ENCODE data around the gene PRKN. TPM values are rescaled to one million over a fixed set of nuclear protein-coding genes. Genes with fewer than 3 reads are reported as not detected.

Gene PRKN
- polyA plus RNA-seq, 3 donors: 8.1 to 15.1 (median 11.4) TPM

- no peak for DNase-seq (ENCODE audit: extremely low read depth in 1 of 11, low read depth in 9 of 11, low spot score in 4 of 11)
Measured at GRCh38 chr6:162631546-162631945, 96.0 kb downstream of the PRKN start.

GRCh38 chr6:162630069-162630468 lies 97.5 kb downstream of the PRKN start:
- no peak for DNase-seq (ENCODE audit: extremely low read depth in 1 of 11, low read depth in 9 of 11, low spot score in 4 of 11)

- no peak for DNase-seq (ENCODE audit: extremely low read depth in 1 of 11, low read depth in 9 of 11, low spot score in 4 of 11)
Measured at GRCh38 chr6:162627825-162628224, 99.7 kb downstream of the PRKN start.

- DNase-seq (ENCODE audit: extremely low read depth in 1 of 11, low read depth in 9 of 11, low spot score in 4 of 11): no peak
Measured at GRCh38 chr6:162627362-162627761, 100.2 kb downstream of the PRKN start.

- no peak for DNase-seq (ENCODE audit: extremely low read depth in 1 of 11, low read depth in 9 of 11, low spot score in 4 of 11)
Measured at GRCh38 chr6:162626869-162627268, 100.7 kb downstream of the PRKN start.

GRCh38 chr6:162625846-162626540 lies 101.6 kb downstream of the PRKN start:
- no peak for DNase-seq (ENCODE audit: extremely low read depth in 1 of 11, low read depth in 9 of 11, low spot score in 4 of 11)

- no peak for DNase-seq (ENCODE audit: extremely low read depth in 1 of 11, low read depth in 9 of 11, low spot score in 4 of 11)
Measured at GRCh38 chr6:162622572-162622971, 105.0 kb downstream of the PRKN start.

GRCh38 chr6:162621246-162621645 lies 106.3 kb downstream of the PRKN start:
- DNase-seq (ENCODE audit: extremely low read depth in 1 of 11, low read depth in 9 of 11, low spot score in 4 of 11): peak in 1 of 11 donors; percentile 9

GRCh38 chr6:162620073-162620472 lies 107.5 kb downstream of the PRKN start:
- no peak for DNase-seq (ENCODE audit: extremely low read depth in 1 of 11, low read depth in 9 of 11, low spot score in 4 of 11)

GRCh38 chr6:162618448-162619002 lies 109.0 kb downstream of the PRKN start:
- peak in 3 of 11 donors; percentile 12 to 37 (median 17) for DNase-seq (ENCODE audit: extremely low read depth in 1 of 11, low read depth in 9 of 11, low spot score in 4 of 11)

GRCh38 chr6:162615016-162615705 lies 112.4 kb downstream of the PRKN start:
- DNase-seq (ENCODE audit: extremely low read depth in 1 of 11, low read depth in 9 of 11, low spot score in 4 of 11): no peak

GRCh38 chr6:162613310-162613709 lies 114.3 kb downstream of the PRKN start:
- DNase-seq (ENCODE audit: extremely low read depth in 1 of 11, low read depth in 9 of 11, low spot score in 4 of 11): no peak

GRCh38 chr6:162612613-162613012 lies 115.0 kb downstream of the PRKN start:
- DNase-seq (ENCODE audit: extremely low read depth in 1 of 11, low read depth in 9 of 11, low spot score in 4 of 11): no peak

GRCh38 chr6:162610351-162610750 lies 117.2 kb downstream of the PRKN start:
- no peak for DNase-seq (ENCODE audit: extremely low read depth in 1 of 11, low read depth in 9 of 11, low spot score in 4 of 11)

GRCh38 chr6:162605881-162606280 lies 121.7 kb downstream of the PRKN start:
- no peak for DNase-seq (ENCODE audit: extremely low read depth in 1 of 11, low read depth in 9 of 11, low spot score in 4 of 11)

GRCh38 chr6:162603231-162604015 lies 124.1 kb downstream of the PRKN start:
- no peak for DNase-seq (ENCODE audit: extremely low read depth in 1 of 11, low read depth in 9 of 11, low spot score in 4 of 11)

GRCh38 chr6:162602759-162603158 lies 124.8 kb downstream of the PRKN start:
- DNase-seq (ENCODE audit: extremely low read depth in 1 of 11, low read depth in 9 of 11, low spot score in 4 of 11): no peak

GRCh38 chr6:162596676-162597075 lies 130.9 kb downstream of the PRKN start:
- peak in 3 of 11 donors; percentile 11 to 24 (median 11) for DNase-seq (ENCODE audit: extremely low read depth in 1 of 11, low read depth in 9 of 11, low spot score in 4 of 11)

GRCh38 chr6:162591517-162591916 lies 136.0 kb downstream of the PRKN start:
- DNase-seq (ENCODE audit: extremely low read depth in 1 of 11, low read depth in 9 of 11, low spot score in 4 of 11): no peak
